Caco-2 (cell line): ENCODE results near the gene TBRG1. TPM values are rescaled to one million over a fixed set of nuclear protein-coding genes. Genes with fewer than 3 reads are reported as not detected.
A peak's percentile ranks its signal among the peaks of the same experiment; 100 is the strongest.

Experiments used
- BruUV-seq: library from RNA; stranded (reverse); fragments of 400-500 nt; replicated peaks from 2 replicates; lab custom pipeline; 2021; lab: Mats Ljungman, UMichigan
- CTCF ChIA-PET: fragments of 300-600 bp; sonication (Branson Sonifier 250); formaldehyde crosslinking; loops from one replicate; lab custom pipeline; 2022; ENCODE audit warnings: antibody characterized with exemption; lab: Charles Lee
- POLR2A ChIA-PET: fragments of 300-600 bp; sonication (Branson Sonifier 250); formaldehyde crosslinking; loops from one replicate; lab custom pipeline; 2022; ENCODE audit warnings: antibody characterized with exemption; lab: Charles Lee
- DNase-seq, 2 experiments: peaks; one replicate each; pipeline versions ENCODE4 v3.0.0 to v3.0.0-alpha.2; 2020 to 2022
- H3K27me3 ChIP-seq: replicated peaks from 2 replicates; pipeline ENCODE4 v1.6.0; 2011; ENCODE audit warnings: low read length; ENCODE audit not compliant: control insufficient read depth, insufficient read depth
- H3K36me3 ChIP-seq: 2 replicates; pipeline ENCODE4 v1.5.1; 2011; ENCODE audit warnings: low read length; ENCODE audit not compliant: control insufficient read depth, insufficient read depth
- H3K4me1 ChIP-seq: fragments of 250-450 bp; sonication (Bioruptor Pico); 2 replicates; pipeline ENCODE4 v1.5.1; 2020; ENCODE audit warnings: mild to moderate bottlenecking
- H3K4me3 ChIP-seq: 2 replicates; pipeline ENCODE4 v1.5.1; 2011; ENCODE audit warnings: low read depth, mild to moderate bottlenecking, control low read depth, low read length
- H3K9me3 ChIP-seq: fragments of 250-450 bp; sonication (Bioruptor Pico); 2 replicates; pipeline ENCODE4 v1.5.1; 2020; ENCODE audit warnings: mild to moderate bottlenecking, moderate library complexity
- H3K27ac Mint-ChIP-seq: one replicate; pipeline ENCODE4 v1.8.0; 2022; ENCODE audit warnings: mixed read lengths; ENCODE audit not compliant: unreplicated experiment
- H3K27me3 Mint-ChIP-seq: one replicate; pipeline ENCODE4 v1.8.0; 2022; ENCODE audit warnings: mixed read lengths; ENCODE audit not compliant: insufficient read depth, unreplicated experiment
- H3K36me3 Mint-ChIP-seq: one replicate; pipeline ENCODE4 v1.8.0; 2022; ENCODE audit warnings: mild to moderate bottlenecking, mixed read lengths; ENCODE audit not compliant: insufficient read depth, unreplicated experiment
- H3K4me1 Mint-ChIP-seq: one replicate; pipeline ENCODE4 v1.8.0; 2022; ENCODE audit warnings: low read depth, mixed read lengths; ENCODE audit not compliant: unreplicated experiment
- H3K4me3 Mint-ChIP-seq: one replicate; pipeline ENCODE4 v1.8.0; 2022; ENCODE audit warnings: mild to moderate bottlenecking, moderate library complexity, mixed read lengths; ENCODE audit not compliant: unreplicated experiment
- H3K9me3 Mint-ChIP-seq: one replicate; pipeline ENCODE4 v1.8.0; 2022; ENCODE audit warnings: mixed read lengths; ENCODE audit not compliant: unreplicated experiment
- CTCF ChIP-seq, 2 experiments: fragments of 200-600 bp in 1 of 2; IDR thresholded peaks; 1 replicate in 1 of 2; 2 replicates in 1 of 2; pipeline versions ENCODE4 v1.5.1 to v1.8.0; 2011 to 2022; ENCODE audit warnings: antibody characterized with exemption in 1 of 2, control low read depth in 1 of 2, inconsistent platforms in 1 of 2, low read depth in 1 of 2, low read length in 1 of 2, mild to moderate bottlenecking in 1 of 2, moderate library complexity in 1 of 2; ENCODE audit not compliant: insufficient read depth in 1 of 2, severe bottlenecking in 1 of 2, unreplicated experiment in 1 of 2
- intact Hi-C: fragments of 100-400 bp; cut with micrococcal nuclease; formaldehyde crosslinking; loops from one replicate; pipeline ENCODE4 v1.10.0; 2022; ENCODE audit not compliant: unreplicated experiment
- total RNA-seq: library from RNA; stranded (reverse); gene quantifications from 2 replicates; pipeline ENCODE4 v1.2.3, GENCODE V29; 2022

Gene TBRG1
- total RNA-seq, 1 experiment from 2014 or later: 71.5 TPM

DNA sequence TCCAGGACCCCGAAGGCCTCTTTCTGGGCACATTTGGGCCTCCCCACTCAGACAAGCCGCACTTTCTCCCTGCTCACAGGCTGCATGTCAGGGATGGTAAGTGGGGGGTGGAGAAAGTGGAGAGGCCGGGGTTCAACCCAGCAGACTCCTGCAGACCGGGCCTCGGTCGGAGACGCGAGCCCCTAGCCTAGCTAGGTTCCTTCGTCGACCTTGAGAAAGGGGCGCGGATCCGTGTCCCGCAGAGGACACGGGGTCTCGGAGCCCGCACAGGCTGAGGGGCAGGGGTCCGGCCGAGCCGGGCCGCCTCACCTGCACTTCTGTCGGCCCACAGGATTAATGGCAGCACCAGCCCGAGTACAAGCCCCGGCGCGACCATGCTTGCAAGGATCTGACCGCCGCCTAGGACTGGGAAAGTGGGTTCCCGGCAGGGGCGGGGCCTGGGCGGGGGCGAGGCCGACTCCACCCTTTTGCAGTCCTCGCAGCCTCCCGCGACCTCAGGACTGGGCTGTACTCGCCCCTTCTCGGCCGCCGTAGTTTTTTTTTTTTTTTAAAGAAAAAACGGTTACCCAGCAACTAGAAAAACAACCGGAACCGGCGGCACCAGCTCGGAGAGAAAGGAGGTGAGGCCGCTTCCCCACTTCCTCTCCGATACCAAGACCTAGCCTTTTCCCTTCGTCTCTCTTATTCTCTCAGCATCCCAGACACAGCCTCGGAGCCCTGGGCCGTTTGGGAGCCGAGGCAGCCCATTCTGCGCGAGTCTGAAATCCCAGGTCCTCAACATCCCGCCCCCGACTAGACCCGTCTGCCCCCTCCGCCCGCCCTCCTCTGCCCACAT is 50.9 kb downstream of the TBRG1 start, which contains the start of the genes SIAE and SPA17:
TSS of gene SIAE (minus strand) at position 407 of the 835 bp plus-strand sequence. CDS start at position 376, 31 bp downstream.
TSS of gene SPA17 (plus strand) at position 572 of the 835 bp plus-strand sequence. CDS start 1,361 bp downstream, outside the sequence.
- peaks cover 19% of the 10 kb centered on the region for H3K4me1 ChIP-seq
- TSS peak; percentile 67 for BruUV-seq
- Mint-ChIP-seq H3K27ac (peak within 1 kb of the TSS; percentile 95), H3K4me1 (no peaks in the 10 kb centered on the region), H3K4me3 (peak within 1 kb of the TSS; percentile 90), H3K36me3 (peaks cover 19% of the 10 kb centered on the region), H3K27me3 (no peaks in the 10 kb centered on the region), H3K9me3 (no peaks in the 10 kb centered on the region)
- H3K4me3 ChIP-seq: peak within 1 kb of the TSS; percentile 55
- intact Hi-C loops: loop anchor here (1.0 kb wide), 4 partner anchors 66 to 164 kb away; partner anchors contain the start of gene NRGN
- H3K9me3 ChIP-seq: no peaks in the 10 kb centered on the region; the same call in 1 of the 2 replicates
- no peaks in the 10 kb centered on the region for H3K27me3 ChIP-seq
- TF ChIP-seq CTCF (IDR thresholded peaks at IDR 0.05; ENCODE audit: insufficient read depth in 1 of 2, low read depth in 1 of 2, low read length in 1 of 2, severe bottlenecking in 1 of 2, unreplicated experiment in 1 of 2): no peak
- H3K36me3 ChIP-seq: no peaks in the 10 kb centered on the region
- CTCF ChIA-PET: interaction anchor here (0.6 to 2.3 kb wide), 14 partner anchors 17 to 217 kb away, joined by 3 to 20 read pairs (median 6); no protein-coding TSS in a partner anchor
- DNase-seq: peak; percentile 98 to 99
- POLR2A ChIA-PET: interaction anchor here (0.5 to 1.2 kb wide), 16 partner anchors 43 to 1429 kb away, joined by 3 to 14 read pairs (median 4); partner anchors contain the start of gene NRGN

DNA sequence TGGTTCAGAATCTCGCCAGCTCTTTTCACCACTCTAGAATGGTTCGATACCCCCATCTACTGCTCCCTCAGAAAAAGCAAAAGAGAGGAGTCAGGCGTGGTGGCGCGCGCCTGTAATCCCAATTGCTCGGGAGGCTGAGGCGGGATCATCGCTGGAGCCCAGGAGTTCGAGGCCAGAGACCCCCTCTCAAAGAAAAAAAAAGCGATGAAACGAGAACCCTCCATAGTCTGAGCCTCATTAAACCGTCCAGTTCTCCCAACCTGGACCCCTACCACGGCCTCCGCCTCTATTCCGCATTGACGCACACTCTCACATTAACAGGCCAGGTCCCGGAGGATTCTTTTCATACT is 51.5 kb downstream of the TBRG1 start:
- POLR2A ChIA-PET: interaction anchor here (0.5 to 1.2 kb wide), 13 partner anchors 64 to 1429 kb away, joined by 3 to 14 read pairs (median 4); partner anchors contain the start of gene NRGN
- Mint-ChIP-seq H3K4me1 (no peaks in the 10 kb centered on the region), H3K36me3 (peaks cover 19% of the 10 kb centered on the region), H3K9me3 (no peaks in the 10 kb centered on the region), H3K4me3 (peak overlapping the region; percentile 90), H3K27me3 (no peaks in the 10 kb centered on the region), H3K27ac (peak overlapping the region; percentile 95)
- TF ChIP-seq CTCF (IDR thresholded peaks at IDR 0.05; ENCODE audit: insufficient read depth in 1 of 2, low read depth in 1 of 2, low read length in 1 of 2, severe bottlenecking in 1 of 2, unreplicated experiment in 1 of 2): no peak
- Histone ChIP-seq H3K4me1 (peaks cover 19% of the 10 kb centered on the region), H3K4me3 (peak overlapping the region; percentile 55), H3K36me3 (no peaks in the 10 kb centered on the region), H3K9me3 (no peaks in the 10 kb centered on the region; the same call in 1 of the 2 replicates), H3K27me3 (no peaks in the 10 kb centered on the region)
- intact Hi-C loops: no loop called here
- BruUV-seq: no TSS peak
- DNase-seq: no peak
- CTCF ChIA-PET: interaction anchor here (0.6 to 2.3 kb wide), 12 partner anchors 17 to 217 kb away, joined by 3 to 20 read pairs (median 7); no protein-coding TSS in a partner anchor

DNA sequence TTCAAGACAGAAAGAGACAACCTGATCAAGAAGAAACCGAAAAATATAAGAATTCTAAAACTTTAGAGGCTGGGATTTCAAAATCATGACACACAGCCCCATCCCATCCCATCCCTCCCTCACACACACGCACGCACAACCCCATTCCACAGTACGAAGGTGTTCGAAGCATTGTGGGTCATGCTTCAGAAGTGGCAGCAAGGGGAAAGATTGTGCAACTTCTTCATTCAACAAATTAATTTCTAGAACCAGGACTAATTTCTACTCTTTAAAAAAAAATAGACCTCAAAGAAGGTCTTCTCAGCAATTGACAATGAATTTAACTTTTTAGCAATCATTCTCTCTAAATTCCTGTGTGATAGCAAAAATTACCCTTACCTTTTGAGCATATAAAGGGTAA is 51.9 kb downstream of the TBRG1 start:
- Mint-ChIP-seq H3K4me1 (no peaks in the 10 kb centered on the region), H3K36me3 (peaks cover 19% of the 10 kb centered on the region), H3K4me3 (peak overlapping the region; percentile 90), H3K9me3 (no peaks in the 10 kb centered on the region), H3K27ac (peak overlapping the region; percentile 95), H3K27me3 (no peaks in the 10 kb centered on the region)
- Histone ChIP-seq H3K4me3 (peak overlapping the region; percentile 55), H3K36me3 (no peaks in the 10 kb centered on the region), H3K9me3 (no peaks in the 10 kb centered on the region; the same call in 1 of the 2 replicates), H3K4me1 (peaks cover 19% of the 10 kb centered on the region), H3K27me3 (no peaks in the 10 kb centered on the region)
- BruUV-seq: no TSS peak
- TF ChIP-seq CTCF (IDR thresholded peaks at IDR 0.05; ENCODE audit: insufficient read depth in 1 of 2, low read depth in 1 of 2, low read length in 1 of 2, severe bottlenecking in 1 of 2, unreplicated experiment in 1 of 2): no peak
- CTCF ChIA-PET: interaction anchor here (2.3 kb wide), 1 partner anchor 84 kb away, joined by 13 read pairs; no protein-coding TSS in a partner anchor
- no peak for DNase-seq
- intact Hi-C loops: no loop called here
- POLR2A ChIA-PET: interaction anchor here (0.6 kb wide), 1 partner anchor 64 kb away, joined by 4 read pairs; no protein-coding TSS in a partner anchor
